ENCODE results near the gene ANKFN1.

Gene ANKFN1, protein sequence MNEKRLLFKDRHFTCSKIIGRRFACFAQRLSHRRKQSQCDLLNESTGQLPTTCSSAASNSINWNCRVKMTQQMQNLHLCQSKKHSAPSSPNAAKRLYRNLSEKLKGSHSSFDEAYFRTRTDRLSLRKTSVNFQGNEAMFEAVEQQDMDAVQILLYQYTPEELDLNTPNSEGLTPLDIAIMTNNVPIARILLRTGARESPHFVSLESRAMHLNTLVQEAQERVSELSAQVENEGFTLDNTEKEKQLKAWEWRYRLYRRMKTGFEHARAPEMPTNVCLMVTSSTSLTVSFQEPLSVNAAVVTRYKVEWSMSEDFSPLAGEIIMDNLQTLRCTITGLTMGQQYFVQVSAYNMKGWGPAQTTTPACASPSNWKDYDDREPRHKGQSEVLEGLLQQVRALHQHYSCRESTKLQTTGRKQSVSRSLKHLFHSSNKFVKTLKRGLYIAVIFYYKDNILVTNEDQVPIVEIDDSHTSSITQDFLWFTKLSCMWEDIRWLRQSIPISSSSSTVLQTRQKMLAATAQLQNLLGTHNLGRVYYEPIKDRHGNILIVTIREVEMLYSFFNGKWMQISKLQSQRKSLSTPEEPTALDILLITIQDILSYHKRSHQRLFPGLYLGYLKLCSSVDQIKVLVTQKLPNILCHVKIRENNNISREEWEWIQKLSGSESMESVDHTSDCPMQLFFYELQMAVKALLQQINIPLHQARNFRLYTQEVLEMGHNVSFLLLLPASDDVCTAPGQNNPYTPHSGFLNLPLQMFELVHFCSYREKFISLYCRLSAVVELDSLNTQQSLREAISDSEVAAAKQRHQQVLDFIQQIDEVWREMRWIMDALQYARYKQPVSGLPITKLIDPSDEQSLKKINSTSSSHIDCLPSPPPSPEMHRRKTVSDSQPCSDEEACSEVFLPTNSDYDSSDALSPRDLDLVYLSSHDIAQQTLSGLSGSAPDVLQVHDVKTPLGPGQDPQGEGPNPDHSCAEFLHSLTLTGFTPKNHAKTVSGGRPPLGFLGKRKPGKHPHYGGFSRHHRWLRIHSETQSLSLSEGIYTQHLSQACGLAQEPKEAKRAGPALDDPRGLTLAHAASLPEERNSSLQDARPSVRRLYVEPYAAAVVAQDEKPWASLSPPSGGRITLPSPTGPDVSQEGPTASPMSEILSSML

DNA sequence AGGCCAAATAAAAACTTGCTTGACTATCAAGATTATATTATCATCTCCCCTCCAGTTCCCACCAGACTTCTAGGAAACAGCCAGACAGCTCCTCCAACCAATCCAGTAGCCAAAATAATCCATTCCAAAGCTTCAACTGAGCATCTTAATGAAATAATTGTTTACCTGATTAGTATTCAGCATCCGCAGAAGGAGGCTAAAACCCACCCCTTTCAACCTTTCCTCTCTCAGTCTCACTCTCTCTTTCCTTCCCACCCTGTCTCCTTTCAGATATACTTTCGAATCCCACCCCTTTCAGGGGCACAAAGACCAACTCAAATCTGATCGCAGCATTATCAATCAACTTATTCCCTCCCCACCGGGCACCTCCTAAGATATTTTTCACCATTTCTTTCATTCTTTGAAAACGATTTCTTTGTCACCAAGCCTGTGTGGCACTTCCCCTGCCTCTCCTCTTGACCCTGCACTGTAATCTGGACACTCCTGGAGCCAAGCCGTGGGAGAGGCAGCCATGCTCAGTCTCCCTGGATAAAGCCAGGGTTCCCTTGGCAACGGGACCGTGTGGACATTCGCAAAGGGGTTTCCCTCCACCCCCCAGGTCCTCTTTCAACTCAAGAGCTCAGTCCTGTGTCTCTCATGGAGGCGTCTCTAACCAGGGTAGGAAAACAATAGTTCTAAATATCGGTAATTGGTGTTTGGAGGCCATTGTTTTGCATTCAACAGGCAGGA lies at the start of gene ANKFN1:
Gene ANKFN1 (plus strand): TSS at position 602 of the 729 bp plus-strand sequence. CDS start 59,193 bp downstream, outside the sequence.
- DNase-seq: no peak

DNA sequence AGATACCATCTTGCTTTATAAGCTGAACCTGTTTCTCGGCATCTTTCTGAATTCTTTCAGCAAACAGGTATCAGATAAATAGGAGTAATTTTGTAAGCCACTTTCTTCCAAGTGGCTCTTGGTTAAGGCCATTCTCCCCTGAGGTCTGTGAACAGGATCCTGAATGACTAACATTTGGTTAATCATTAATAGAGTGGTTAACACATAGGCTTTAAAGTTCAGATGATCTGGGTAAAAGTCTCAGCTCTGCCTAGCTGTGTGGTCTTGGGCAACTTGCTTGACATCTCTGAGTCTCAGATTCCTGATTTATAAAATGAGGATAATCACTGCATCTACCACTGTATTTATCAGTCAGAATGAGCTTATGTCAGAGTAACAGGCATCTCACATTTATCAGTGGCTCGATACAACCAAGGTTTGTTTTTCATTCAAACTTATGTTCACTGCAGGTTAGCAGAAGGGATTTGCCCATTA lies 44.4 kb upstream of the ANKFN1 start:
- no peak for DNase-seq

DNA sequence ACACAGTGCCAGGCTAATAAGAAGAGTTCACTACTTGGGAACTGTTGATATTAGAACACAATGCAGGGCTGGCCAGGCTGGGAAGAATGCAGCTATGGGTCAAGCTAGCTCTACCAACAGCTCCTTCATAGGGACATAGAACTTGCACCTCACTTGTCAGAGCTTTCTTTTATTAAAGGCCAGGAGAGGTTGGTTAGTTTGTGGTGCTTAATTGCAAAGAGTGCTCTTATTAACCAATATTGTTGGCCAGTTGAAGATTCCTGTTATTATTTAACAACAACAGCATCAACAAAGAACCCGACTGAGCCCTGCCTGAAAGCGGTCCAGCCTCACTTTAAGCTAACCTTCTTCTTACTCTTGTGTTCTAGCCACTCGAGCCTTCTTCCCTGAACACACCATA lies 43.4 kb upstream of the ANKFN1 start:
- no peak for DNase-seq

DNA sequence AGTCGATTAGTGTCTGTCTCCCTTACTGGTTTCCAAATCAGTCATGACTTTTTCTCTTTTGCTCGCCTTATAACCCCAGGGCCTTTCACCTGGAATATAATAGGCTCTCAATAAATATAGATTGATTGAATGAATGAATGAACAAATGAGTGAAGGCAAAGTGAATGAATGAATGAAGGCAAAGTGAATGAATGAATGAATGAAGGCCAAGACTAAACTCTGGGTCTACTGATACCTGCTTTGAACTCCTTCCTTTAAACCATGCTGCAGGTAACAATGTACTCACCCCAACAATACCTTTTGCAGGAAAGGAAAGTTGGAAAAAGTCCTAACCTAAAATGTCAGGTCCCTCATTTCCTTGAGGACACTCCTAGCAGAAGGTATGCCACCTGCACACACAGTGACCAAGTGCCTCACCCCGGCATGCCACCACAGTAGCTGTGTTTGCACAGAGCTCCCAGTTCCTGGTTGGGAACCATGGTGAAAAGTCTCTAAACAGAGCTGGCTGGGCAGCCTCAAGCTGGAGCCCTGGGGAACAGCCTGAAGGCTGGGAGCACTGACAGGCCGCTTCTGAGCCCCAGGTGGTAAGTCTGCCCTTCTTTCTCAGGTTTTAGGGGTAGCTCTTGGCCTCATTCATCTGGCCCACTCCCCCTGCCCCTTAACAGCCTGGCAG lies 42.7 kb upstream of the ANKFN1 start:
- no peak for DNase-seq

DNA sequence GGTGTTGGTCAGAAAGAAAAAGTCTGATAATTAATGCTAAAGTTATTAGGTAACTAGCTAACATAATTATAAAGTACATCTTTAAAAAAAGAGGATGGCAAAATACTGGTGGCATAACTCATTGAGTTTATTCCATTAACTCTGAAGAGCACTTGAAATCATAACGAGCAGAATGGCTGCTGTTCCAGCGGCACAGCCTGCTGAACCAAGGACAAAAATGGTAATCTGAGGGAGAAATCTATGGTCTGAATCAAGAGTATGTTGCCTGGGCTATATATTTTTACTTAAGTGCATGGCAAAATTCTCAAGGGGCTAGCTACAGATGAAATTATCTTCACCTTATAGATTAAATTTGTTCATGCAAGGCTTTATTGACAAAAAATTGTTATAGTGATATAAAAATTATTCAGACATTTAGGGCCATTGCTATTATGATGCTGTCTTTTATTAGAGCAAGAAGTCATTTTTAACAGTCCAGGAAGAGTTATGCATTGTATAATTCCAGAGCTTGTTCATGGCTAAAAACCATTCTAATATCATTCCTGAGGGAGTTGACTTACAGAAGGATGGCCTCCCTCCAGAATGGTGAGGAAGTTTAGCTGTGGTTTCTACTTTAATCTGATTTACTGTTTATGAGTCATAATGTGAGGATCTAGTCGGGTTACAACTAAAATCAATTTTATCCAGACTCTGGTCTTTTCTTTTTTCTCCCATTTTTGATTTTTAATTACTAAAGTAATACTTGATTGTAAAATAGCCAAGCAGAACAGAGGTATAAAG lies 41.4 kb upstream of the ANKFN1 start:
- DNase-seq: no peak

DNA sequence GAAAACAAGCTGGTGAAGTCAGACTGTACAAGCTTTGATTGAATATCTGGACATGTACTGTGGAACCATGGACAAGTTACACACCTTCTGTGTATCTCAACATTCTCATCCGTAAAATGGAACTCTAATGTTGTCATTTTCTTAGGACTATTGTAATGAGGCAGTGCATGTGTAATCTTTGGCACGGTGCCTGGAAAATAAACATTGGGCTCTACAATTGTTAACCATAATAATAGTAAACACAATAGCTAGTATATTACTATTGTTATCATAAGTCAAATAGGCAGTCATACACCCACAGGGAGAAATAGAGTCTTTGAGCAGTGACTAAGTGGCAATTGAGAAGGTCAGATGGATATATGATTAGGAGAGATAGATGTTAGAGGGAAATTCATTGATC lies 39.8 kb upstream of the ANKFN1 start:
- no peak for DNase-seq

DNA sequence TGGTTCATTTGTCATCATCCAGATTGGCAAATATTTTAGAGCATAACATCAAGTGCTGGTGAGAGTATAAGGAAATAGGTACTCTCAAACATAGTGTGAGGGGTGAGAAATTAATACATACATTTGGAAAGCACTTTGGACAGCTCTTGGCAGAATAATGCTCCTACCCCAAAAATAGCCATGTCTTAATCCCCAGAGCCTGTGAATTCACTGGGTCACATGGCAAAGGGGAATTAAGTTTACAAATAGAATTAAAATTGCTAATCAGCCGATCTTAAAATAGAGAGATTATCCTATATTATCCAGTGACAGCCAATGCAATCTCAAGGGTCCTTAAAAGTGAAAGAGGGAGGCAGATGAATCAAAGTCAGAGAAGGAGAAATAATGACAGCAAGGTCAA lies 38.8 kb upstream of the ANKFN1 start:
- no peak for DNase-seq

DNA sequence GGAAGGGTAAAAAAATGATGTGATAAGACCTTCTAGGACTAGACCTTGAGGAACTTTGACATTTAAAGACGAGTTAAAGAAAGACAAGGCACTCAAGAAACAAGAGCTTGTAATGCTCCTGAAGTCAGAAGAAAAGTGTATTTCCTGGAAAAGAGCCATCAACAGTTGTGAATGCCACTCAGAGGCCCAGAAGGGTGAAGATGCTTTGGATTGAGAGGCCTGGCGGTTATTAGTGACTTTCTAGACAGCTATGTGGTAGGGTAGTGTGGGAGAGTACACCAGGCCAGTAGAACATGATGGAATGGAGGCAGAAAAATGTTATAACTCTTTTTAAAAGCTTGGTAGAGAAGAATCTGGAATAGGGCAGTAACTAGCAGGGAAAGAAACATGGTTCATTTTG lies 34.1 kb upstream of the ANKFN1 start:
- no peak for DNase-seq

DNA sequence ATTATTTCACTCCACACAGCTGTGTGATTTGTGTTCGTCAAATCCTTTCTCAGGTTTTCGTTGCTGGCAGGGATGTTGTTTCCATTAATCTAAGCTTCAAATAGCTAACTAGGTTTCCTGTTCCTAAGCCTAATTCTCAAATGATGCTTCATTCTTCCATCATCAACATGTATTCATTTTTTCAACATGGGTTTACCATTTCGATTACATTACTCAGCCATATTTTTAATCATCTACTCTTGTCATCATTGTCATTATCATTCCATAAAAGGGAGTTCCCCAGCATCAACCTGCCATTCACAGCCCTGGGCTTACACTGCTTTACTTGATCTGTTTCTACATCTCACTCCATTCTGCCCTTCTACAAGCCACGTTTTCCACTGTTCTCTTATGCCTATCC lies 33.3 kb upstream of the ANKFN1 start:
- DNase-seq: no peak

DNA sequence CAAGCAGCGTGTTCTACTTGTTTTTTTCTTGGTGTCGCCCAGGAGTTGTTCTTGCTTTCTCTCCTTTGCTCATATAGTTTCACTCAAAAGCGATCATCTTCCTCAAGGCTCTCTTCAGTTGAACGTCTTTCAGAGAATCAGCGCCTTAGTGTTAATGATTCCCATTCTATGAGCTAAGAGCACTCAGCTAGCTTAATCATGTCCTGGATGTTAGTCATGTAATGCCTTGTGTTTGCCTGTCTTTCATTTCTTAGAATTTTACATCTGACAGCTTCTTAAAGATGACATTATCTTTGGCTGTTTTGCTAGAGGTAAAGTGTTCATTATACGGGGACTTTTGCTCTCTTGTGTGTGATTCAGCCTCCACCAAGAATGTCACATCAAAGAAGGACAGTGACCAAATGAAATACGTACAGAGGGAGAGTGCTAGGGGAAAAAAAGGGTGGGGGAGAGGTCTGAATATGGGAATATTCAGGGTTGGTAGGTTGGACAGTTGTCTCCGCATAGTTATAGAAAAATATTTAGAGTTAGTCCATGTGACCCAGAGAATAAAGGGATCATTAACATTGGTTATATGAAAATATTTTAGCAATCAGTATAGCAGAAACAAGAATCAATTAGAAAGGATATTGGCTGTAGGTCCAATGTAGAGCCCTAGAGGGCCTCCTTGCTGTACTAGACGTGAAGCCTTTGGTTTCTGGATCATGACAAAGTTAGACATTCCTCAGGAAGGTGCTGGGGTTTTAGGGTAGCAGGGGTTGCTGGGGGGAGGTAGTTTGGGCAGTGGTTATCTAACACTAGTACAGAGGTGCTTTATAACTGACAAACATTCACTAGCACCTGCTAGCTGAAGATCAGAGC lies 31.9 kb upstream of the ANKFN1 start:
- DNase-seq: no peak

DNA sequence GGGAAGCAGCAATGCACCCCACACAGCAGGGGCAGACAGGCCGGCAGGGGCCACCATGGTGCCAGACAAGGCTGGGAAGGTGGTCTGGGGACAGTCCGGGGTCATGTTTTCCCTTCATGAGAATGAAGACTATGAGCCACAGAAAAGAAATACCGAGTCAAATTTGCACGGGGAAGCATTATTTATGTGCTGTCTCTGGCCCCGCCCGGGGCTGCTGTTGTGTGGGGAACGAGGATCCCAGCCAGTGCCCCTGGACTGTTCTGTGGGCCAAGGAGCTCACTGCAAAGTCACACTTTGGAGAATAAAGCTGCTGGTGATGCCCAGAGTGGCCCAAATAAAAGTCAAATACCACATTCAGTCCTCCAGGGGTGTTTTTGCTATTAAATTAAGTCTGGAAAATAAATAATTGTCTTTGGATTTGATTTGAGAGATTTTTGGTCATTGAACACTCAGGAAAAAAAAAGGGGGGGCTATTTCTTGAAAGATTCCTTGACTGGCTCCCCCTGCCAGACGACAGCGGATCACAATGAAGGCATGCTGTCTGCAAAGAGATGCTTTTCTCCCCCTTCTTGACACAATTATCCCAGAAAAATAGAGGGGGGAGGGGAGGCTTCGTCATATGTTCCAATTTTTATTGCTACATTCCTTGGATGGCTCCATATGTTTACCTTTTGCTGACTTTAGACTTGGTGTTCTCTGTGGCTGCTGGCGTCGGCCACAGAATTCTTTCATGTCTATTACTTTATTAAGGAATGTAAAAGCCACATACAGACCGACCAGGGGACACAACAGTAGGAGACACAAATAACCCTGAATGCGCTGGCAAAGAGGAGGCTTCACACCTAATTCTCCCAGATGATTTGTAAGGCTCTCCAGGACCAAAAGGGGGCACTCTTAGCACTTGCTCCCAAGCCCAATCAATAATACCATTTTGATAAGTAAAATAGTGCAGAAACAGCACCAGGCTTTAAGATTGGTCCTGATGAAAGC lies 27.1 kb upstream of the ANKFN1 start:
- DNase-seq: no peak

DNA sequence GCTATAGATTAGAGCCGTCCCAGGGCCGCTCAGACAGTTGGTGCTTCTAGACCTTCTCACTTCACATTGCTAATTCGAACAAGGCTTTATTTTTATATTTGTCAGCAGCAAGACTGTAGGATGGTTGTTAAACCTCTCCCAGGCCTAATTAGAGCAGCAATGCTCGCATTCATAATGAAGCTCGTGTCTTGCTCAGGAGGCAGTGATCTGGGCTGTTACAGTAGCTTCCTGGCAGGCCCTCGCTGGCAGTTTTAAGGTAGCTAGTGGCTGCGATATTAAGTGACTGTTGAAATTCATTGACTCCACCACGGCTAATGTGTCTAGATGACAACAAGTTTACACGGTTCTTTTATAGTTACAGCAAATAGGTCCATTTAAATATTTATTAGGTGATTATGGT lies 23.2 kb upstream of the ANKFN1 start:
- no peak for DNase-seq

DNA sequence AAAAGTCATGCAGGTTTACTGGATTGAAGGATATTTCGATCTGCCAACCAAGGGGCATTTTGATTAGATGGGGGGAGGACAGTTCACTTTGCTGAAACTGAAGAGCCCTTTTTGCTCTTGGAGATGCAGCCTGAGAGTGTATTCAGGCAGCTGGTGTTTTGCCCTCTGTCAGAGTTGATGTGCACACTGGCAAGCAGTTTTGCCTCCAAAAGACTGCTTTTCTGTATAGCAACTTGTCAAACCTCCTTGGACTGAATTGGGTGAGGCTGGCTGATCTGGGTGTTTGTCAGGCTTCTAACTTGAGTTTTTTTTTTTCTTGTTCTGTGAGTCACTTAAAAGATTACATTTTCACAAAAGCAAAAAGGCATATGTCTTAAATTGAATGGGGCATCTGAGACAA lies 22.6 kb upstream of the ANKFN1 start:
- no peak for DNase-seq

DNA sequence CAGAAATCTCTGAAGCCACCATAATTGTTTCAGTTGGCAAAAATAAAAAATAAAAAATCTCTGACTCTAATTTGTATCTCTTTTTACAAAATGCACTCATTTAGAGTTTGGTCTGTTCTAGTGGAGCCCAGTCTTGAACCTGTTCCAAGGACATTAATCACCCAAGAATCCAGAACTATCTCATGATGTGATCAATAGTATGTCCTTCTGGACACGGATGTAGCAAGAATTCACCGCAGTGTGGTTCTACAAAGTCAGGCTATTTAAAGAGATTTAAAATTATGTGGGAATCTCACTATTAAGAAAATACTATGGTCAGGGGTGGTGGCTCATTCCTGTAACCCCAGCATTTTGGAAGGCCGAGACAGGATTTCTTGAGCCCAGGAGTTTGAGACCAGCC lies 21.8 kb upstream of the ANKFN1 start:
- DNase-seq: no peak

DNA sequence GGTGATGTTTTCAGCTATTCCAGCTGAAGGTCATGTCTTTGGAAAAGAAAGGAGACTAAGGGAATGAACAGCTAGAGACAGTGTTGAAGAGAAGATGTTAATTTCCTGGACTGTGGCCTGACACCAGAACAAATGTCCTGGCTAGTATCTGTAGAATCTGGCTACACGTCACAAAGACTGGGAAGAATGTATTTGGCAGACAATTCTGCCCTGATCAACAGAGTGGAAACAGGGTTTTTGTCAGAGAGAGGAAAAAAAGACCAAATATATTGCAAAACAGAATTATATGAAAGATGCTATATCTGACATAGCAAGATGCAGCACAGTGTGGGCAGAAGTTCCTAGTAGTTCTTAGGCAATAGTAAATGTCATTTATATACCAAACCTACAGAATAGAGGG lies 17.0 kb upstream of the ANKFN1 start:
- no peak for DNase-seq

DNA sequence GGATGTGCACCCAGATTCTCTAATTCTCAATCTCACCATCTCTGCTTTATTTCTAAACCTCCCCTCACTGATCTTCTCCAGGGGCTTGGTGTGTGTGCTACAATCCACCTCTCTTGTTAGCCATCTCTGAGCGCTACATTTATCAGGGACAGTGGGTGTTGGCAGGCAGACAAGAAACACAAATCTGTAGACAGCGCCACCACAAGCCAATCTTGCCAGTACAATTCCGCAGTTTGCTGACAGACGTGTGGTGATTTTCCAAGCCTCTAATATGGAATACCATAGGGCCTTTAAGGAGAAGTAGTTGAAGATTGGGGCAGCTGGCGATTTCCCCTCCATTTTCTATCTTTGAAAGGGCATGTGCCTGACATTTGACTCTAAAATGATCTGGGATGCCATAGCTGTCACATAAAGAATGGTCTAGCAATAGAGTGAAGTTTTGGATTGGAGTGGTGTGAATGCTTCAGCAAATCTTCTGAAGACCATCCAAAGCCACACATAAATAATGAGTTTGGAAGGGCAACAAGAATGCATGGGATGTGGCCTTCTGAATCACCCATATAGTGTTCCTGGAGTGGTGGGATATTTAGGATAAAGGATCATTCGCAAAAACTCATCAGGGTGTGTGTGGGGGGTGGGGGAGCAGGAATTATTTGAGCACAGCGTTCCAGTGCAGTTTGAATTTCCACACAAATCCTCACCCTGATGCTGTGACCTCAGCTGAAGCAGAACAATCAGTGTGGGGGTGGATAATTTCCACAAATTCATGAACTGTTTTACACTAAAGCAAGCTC lies 12.0 kb upstream of the ANKFN1 start:
- no peak for DNase-seq

DNA sequence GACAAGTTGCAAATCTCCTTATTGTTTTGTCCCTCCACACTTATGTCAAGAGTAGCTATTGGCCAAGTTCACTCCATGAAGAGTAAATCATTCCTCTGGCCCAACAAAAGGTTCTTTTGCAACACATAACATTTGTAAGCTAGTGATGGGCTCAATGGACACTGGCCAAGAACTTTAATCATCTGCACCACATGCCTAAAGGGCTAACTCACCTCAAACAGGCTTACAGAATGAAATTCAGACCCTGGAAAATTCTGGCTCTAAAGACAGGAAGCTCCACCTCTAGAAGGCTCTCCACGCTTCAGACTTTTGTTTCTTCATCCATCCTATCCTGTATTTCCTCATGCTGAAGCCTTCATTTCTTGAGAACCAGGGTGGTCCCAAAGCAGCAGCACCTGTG lies 10.9 kb upstream of the ANKFN1 start:
- DNase-seq: no peak

DNA sequence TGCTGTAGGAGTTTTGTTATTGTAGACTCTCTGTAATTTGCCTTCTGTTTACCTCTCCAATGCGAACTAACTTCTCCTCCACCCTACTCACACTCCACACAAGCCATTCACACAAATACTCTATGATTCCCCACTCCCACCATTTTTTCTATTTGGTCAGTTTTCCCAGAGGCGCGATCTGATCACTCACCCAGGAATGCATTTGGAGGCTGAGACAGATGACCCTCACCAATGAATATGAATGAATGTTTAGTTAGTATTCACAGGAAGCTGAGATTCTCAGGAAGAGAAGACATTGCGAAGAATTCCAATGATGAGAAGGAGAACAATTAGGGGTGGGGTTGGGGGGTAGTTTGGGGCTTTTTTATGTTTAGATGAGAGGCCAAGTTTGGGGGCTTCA lies 10.5 kb upstream of the ANKFN1 start:
- no peak for DNase-seq
